ENCODE measurements around the gene LTA4H. TPM values are rescaled to one million over a fixed set of nuclear protein-coding genes. Genes with fewer than 3 reads are reported as not detected.
"Not testable (repeated sequence)": the region's sequence is repeated elsewhere in the genome, so short reads cannot be mapped to it uniquely, and the experiment has no call there.

LTA4H gene
- total RNA-seq, 2 experiments from 2014 or later = 50.7 to 52.1 TPM

- no peak for DNase-seq
- no peak overlapping the region for H3K4me3 Mint-ChIP-seq
- no peaks in the 10 kb centered on the region for H3K36me3 Mint-ChIP-seq (ENCODE audit: low read depth)
- no peaks in the 10 kb centered on the region for H3K9me3 Mint-ChIP-seq
- no peaks in the 10 kb centered on the region for H3K4me1 Mint-ChIP-seq
- no peaks in the 10 kb centered on the region for H3K27me3 Mint-ChIP-seq
- CTCF ChIA-PET = interaction anchor here (2.4 kb wide), 1 partner anchor 23 kb away, joined by 7 read pairs; no protein-coding TSS in a partner anchor
- POLR2A ChIA-PET = no interaction called here
- H3K27ac Mint-ChIP-seq = no peak overlapping the region
Measured at GRCh38 chr12:95975491-95975890, 59.9 kb downstream of the LTA4H start.

DNA sequence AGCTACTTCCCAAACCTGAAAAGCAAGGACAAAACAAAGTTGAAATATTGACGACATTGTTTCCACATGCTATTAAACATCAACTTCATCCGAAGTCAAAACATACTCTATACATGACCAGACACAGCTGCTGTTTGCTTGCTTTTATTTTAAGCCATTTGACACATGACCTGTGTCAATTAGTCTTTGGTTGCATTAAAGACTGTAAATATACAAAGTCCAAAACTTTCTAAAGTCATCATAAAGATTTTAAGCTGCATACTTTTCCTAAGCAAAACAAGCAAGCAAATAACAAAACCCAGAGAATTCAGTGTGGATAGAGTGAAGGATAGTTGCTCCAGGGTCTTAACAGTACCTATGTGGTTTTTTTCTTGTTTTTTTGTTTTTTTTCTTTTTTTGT is 61.0 kb downstream of the LTA4H start:
- ChIA-PET POLR2A (no interaction called here), CTCF (interaction anchor here (2.4 kb wide), 1 partner anchor 24 kb away, joined by 7 read pairs; no protein-coding TSS in a partner anchor)
- Mint-ChIP-seq H3K4me1 (no peaks in the 10 kb centered on the region), H3K27ac (no peak overlapping the region), H3K36me3 (ENCODE audit: low read depth) (no peaks in the 10 kb centered on the region), H3K9me3 (no peaks in the 10 kb centered on the region), H3K4me3 (no peak overlapping the region), H3K27me3 (no peaks in the 10 kb centered on the region)
- DNase-seq = no peak

- Mint-ChIP-seq H3K4me3 (no peak overlapping the region), H3K36me3 (ENCODE audit: low read depth) (no peaks in the 10 kb centered on the region), H3K9me3 (no peaks in the 10 kb centered on the region), H3K27ac (no peak overlapping the region), H3K27me3 (no peaks in the 10 kb centered on the region), H3K4me1 (no peaks in the 10 kb centered on the region)
- ChIA-PET CTCF (interaction anchor here (2.4 kb wide), 1 partner anchor 25 kb away, joined by 7 read pairs; no protein-coding TSS in a partner anchor), POLR2A (no interaction called here)
- no peak for DNase-seq
Measured at GRCh38 chr12:95972832-95973456, 62.4 kb downstream of the LTA4H start.

- CTCF ChIA-PET = no interaction called here
Measured at GRCh38 chr12:95970905-95971304, 64.5 kb downstream of the LTA4H start.

DNA sequence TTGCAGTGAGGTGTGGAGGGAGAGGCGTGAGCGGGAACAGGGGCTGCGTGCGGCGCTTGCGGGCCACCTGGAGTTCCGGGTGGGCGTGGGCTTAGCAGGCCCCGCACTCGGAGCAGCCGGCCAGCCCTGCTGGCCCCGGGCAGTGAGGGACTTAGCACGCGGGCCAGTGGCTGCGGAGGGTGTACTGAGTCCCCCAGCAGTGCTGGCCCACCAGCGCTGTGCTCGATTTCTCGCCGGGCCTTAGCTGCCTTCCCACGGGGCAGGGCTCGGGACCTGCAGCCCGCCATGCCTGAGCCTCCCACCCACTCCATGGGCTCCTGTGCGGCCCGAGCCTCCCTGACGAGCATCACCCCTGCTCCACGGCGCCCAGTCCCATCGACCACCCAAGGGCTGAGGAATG is 66.3 kb downstream of the LTA4H start:
- H3K27me3 Mint-ChIP-seq; H3K4me3 Mint-ChIP-seq; H3K27ac Mint-ChIP-seq; H3K36me3 Mint-ChIP-seq (ENCODE audit: low read depth); H3K9me3 Mint-ChIP-seq; H3K4me1 Mint-ChIP-seq; CTCF ChIA-PET; DNase-seq; POLR2A ChIA-PET: not testable (repeated sequence)

More at GRCh38 chr12:95970905-95971304, 64.5 kb downstream of the LTA4H start:
- no peaks in the 10 kb centered on the region for H3K36me3 Mint-ChIP-seq (ENCODE audit: low read depth)
- DNase-seq = no peak
- no peaks in the 10 kb centered on the region for H3K27me3 Mint-ChIP-seq
- H3K9me3 Mint-ChIP-seq = no peaks in the 10 kb centered on the region
- no peak overlapping the region for H3K4me3 Mint-ChIP-seq
- H3K4me1 Mint-ChIP-seq = no peaks in the 10 kb centered on the region
- H3K27ac Mint-ChIP-seq = no peak overlapping the region
- POLR2A ChIA-PET = no interaction called here

DNA sequence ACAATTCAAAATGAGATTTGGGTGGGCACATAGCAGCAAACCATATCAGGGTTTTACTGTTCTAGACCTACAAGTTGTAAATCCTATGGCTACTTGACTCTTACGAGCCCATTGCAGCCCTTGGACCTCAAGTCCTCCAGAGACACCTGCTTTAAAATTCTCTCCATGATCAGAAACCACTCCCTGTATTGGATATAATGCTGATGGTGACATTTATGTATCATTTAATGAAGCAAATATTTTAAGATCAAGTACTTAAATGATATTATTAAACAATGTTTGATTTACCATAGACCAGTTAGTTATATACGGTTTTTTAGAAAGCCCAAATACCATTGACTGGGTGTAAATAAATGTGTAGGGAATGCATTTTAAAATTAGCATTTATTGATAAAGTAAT is 68.1 kb downstream of the LTA4H start:
- H3K36me3 Mint-ChIP-seq (ENCODE audit: low read depth) = no peaks in the 10 kb centered on the region
- no peaks in the 10 kb centered on the region for H3K27me3 Mint-ChIP-seq
- no peaks in the 10 kb centered on the region for H3K9me3 Mint-ChIP-seq
- H3K27ac Mint-ChIP-seq = no peak overlapping the region
- ChIA-PET CTCF (interaction anchor here (1.5 kb wide), 1 partner anchor 32 kb away, joined by 4 read pairs; no protein-coding TSS in a partner anchor), POLR2A (interaction anchor here (1.4 kb wide), 1 partner anchor 24 kb away, joined by 3 read pairs; the partner anchor contains the start of gene AMDHD1)
- DNase-seq = no peak
- no peak overlapping the region for H3K4me3 Mint-ChIP-seq
- no peaks in the 10 kb centered on the region for H3K4me1 Mint-ChIP-seq

- Mint-ChIP-seq H3K27ac (no peak overlapping the region), H3K4me1 (no peaks in the 10 kb centered on the region), H3K4me3 (no peak overlapping the region), H3K9me3 (no peaks in the 10 kb centered on the region), H3K36me3 (ENCODE audit: low read depth) (no peaks in the 10 kb centered on the region), H3K27me3 (no peaks in the 10 kb centered on the region)
- CTCF ChIA-PET = interaction anchor here (1.5 kb wide), 1 partner anchor 32 kb away, joined by 4 read pairs; no protein-coding TSS in a partner anchor
- POLR2A ChIA-PET = interaction anchor here (1.4 kb wide), 1 partner anchor 23 kb away, joined by 3 read pairs; the partner anchor contains the start of gene AMDHD1
- no peak for DNase-seq
Measured at GRCh38 chr12:95966287-95966870, 69.0 kb downstream of the LTA4H start.

GRCh38 chr12:95963096-95963495 is 72.3 kb downstream of the LTA4H start:
- Mint-ChIP-seq H3K9me3 (no peaks in the 10 kb centered on the region), H3K4me1 (no peaks in the 10 kb centered on the region), H3K27ac (no peak overlapping the region), H3K4me3 (no peak overlapping the region), H3K36me3 (ENCODE audit: low read depth) (no peaks in the 10 kb centered on the region), H3K27me3 (no peaks in the 10 kb centered on the region)
- ChIA-PET POLR2A (no interaction called here), CTCF (no interaction called here)
- no peak for DNase-seq

- H3K9me3 Mint-ChIP-seq = no peaks in the 10 kb centered on the region
Measured at GRCh38 chr12:95962222-95962621, 73.2 kb downstream of the LTA4H start.

GRCh38 chr12:95960241-95960640 is 75.1 kb downstream of the LTA4H start:
- Mint-ChIP-seq H3K27ac (no peak overlapping the region), H3K4me1 (no peaks in the 10 kb centered on the region), H3K27me3 (no peaks in the 10 kb centered on the region), H3K9me3 (no peaks in the 10 kb centered on the region), H3K36me3 (ENCODE audit: low read depth) (no peaks in the 10 kb centered on the region), H3K4me3 (no peak overlapping the region)
- no peak for DNase-seq
- POLR2A ChIA-PET = interaction anchor here (1.3 kb wide), 1 partner anchor 17 kb away, joined by 3 read pairs; the partner anchor contains the start of genes AMDHD1 and CCDC38
- CTCF ChIA-PET = no interaction called here

More at GRCh38 chr12:95962222-95962621, 73.2 kb downstream of the LTA4H start:
- H3K4me3 Mint-ChIP-seq = no peak overlapping the region
- POLR2A ChIA-PET = no interaction called here
- H3K4me1 Mint-ChIP-seq = no peaks in the 10 kb centered on the region
- no peaks in the 10 kb centered on the region for H3K36me3 Mint-ChIP-seq (ENCODE audit: low read depth)
- no peaks in the 10 kb centered on the region for H3K27me3 Mint-ChIP-seq
- H3K27ac Mint-ChIP-seq = no peak overlapping the region
- DNase-seq = no peak
- CTCF ChIA-PET = interaction anchor here (0.9 kb wide), 1 partner anchor 36 kb away, joined by 3 read pairs; no protein-coding TSS in a partner anchor

- DNase-seq = no peak
- no peak overlapping the region for H3K27ac Mint-ChIP-seq
Measured at GRCh38 chr12:95959107-95959506, 76.3 kb downstream of the LTA4H start.

DNA sequence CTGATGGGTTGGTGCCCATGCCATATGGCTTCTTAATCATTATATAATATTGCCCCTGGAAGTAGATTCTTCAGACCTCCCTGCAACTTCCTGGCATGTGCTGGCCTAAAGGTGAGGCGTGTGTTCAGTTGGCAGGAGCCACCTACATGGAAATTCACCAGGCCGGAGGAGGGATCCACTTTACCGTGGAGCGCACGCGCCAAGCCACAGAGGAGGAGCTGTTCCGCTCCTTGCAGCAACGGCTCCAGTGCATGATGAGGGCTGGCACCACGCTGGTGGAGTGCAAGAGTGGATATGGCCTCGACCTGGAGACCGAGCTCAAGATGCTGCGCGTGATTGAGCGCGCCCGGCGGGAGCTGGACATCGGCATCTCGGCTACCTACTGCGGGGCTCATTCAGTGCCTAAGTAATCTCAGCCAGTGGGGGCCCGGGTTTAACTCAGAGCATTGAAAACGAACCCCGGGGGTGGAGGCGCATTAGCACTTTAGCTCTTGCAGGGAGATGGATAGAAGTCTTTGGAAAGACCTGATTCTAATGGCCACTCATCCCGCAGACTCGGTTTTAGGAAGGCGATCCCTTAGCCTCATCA is 78.7 kb downstream of the LTA4H start:
- Mint-ChIP-seq H3K27ac (no peak overlapping the region), H3K4me3 (no peak overlapping the region), H3K36me3 (ENCODE audit: low read depth) (no peaks in the 10 kb centered on the region), H3K9me3 (no peaks in the 10 kb centered on the region), H3K27me3 (peaks cover 9% of the 10 kb centered on the region), H3K4me1 (no peaks in the 10 kb centered on the region)
- DNase-seq = no peak
- ChIA-PET CTCF (interaction anchor here (1.5 kb wide), 1 partner anchor 42 kb away, joined by 3 read pairs; no protein-coding TSS in a partner anchor), POLR2A (interaction anchor here (1.4 kb wide), 1 partner anchor 15 kb away, joined by 5 read pairs; the partner anchor contains the start of gene CCDC38)

More at GRCh38 chr12:95959107-95959506, 76.3 kb downstream of the LTA4H start:
- Mint-ChIP-seq H3K36me3 (ENCODE audit: low read depth) (no peaks in the 10 kb centered on the region), H3K9me3 (no peaks in the 10 kb centered on the region), H3K27me3 (no peaks in the 10 kb centered on the region), H3K4me3 (no peak overlapping the region), H3K4me1 (no peaks in the 10 kb centered on the region)
- POLR2A ChIA-PET = interaction anchor here (1.3 kb wide), 2 partner anchors 16 to 18 kb away, joined by 3 read pairs; partner anchors contain the start of genes AMDHD1 and CCDC38
- CTCF ChIA-PET = interaction anchor here (0.7 to 2.3 kb wide), 5 partner anchors 16 to 113 kb away, joined by 4 to 11 read pairs (median 5); partner anchors contain the start of genes AMDHD1 and CCDC38

DNA sequence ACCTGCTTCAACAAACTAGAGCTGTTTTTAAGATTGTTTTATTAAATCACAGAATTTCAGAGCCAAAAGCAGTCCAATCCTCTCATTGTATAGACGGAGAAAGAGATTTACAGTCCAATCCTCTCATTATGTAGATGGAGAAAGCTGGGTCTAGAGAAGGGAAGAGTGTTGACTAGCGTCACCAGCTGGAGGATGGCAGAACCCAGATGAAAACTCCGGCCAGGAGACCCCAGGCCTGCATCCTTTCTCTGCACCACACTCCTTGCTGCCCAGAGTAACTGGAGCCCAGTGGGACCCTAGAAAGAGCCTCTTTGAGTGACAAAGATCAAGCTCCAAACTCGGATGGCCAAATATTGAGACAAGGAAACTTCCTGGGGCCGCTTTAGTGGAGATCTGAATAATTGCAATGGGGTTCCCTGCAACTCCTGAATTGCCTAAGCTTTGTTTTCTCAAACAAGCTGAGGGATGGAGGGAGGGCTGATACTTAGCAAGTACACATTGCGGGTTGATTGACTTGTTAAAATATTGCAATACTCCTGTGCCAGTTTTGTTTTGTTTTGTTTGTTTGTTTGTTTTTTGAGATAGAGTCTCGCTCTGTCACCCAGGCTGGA is 79.7 kb downstream of the LTA4H start:
- ChIA-PET POLR2A (no interaction called here), CTCF (interaction anchor here (1.2 to 4.6 kb wide), 3 partner anchors 13 to 43 kb away, joined by 3 to 22 read pairs (median 5); partner anchors contain the start of genes AMDHD1 and CCDC38)
- no peak overlapping the region for H3K4me3 Mint-ChIP-seq
- H3K9me3 Mint-ChIP-seq = no peaks in the 10 kb centered on the region
- H3K36me3 Mint-ChIP-seq (ENCODE audit: low read depth) = no peaks in the 10 kb centered on the region
- DNase-seq = no peak
- H3K27ac Mint-ChIP-seq = no peak overlapping the region
- H3K27me3 Mint-ChIP-seq = peaks cover 16% of the 10 kb centered on the region
- H3K4me1 Mint-ChIP-seq = no peaks in the 10 kb centered on the region

All from activated CD4-positive, alpha-beta memory T cell treated with anti-CD3 and anti-CD28 coated beads, Interleukin-2, amount 10 ng/mL, durations not matched to agents 7 days and 5 days (primary cell).